Neuronal stem cell (in vitro differentiated cells): ENCODE results near the gene DNAJC9.
A peak's percentile ranks its signal among the peaks of the same experiment; 100 is the strongest.
"Not testable (repeated sequence)": the region's sequence is repeated elsewhere in the genome, so short reads cannot be mapped to it uniquely, and the experiment has no call there.

Source experiments
- DNase-seq: peaks from one replicate; pipeline ENCODE4 v3.0.0-alpha.2; 2013; ENCODE audit warnings: low spot score
- H2AFZ ChIP-seq: one replicate; pipeline ENCODE4 v1.6.1; 2013; ENCODE audit warnings: mild to moderate bottlenecking, low read length, inconsistent platforms
- H2AK5ac ChIP-seq: 2 replicates; pipeline ENCODE4 v1.6.1; 2013; ENCODE audit warnings: low read depth, mild to moderate bottlenecking, inconsistent platforms, low read length, moderate library complexity, mixed read lengths
- H2BK120ac ChIP-seq: 2 replicates; pipeline ENCODE4 v1.6.1; 2013; ENCODE audit warnings: low read depth, mild to moderate bottlenecking, inconsistent platforms, low read length, moderate library complexity, mixed read lengths
- H2BK12ac ChIP-seq: one replicate; pipeline ENCODE4 v1.6.1; 2013; ENCODE audit warnings: low read length, inconsistent platforms
- H2BK15ac ChIP-seq: 2 replicates; pipeline ENCODE4 v1.6.1; 2013; ENCODE audit warnings: mild to moderate bottlenecking, low read length, inconsistent platforms, mixed read lengths
- H2BK5ac ChIP-seq: one replicate; pipeline ENCODE4 v1.6.1; 2013; ENCODE audit warnings: inconsistent platforms, mild to moderate bottlenecking, low read length, moderate library complexity
- H3K14ac ChIP-seq: one replicate; pipeline ENCODE4 v1.6.1; 2013; ENCODE audit warnings: low read length, inconsistent platforms
- H3K18ac ChIP-seq: 2 replicates; pipeline ENCODE4 v1.6.1; 2013; ENCODE audit warnings: low read length, inconsistent platforms
- H3K23ac ChIP-seq: 2 replicates; pipeline ENCODE4 v1.6.1; 2013; ENCODE audit warnings: low read depth, mild to moderate bottlenecking, mixed read lengths, low read length, inconsistent platforms; ENCODE audit not compliant: poor library complexity
- H3K27ac ChIP-seq: replicated peaks from 3 replicates; pipeline ENCODE4 v1.5.1; 2013; ENCODE audit warnings: low read length, inconsistent platforms
- H3K27me3 ChIP-seq, 3 experiments: 2 replicates each; pipeline ENCODE4 v1.6.1; 2013; ENCODE audit warnings: low read length in 3 of 3, mild to moderate bottlenecking in 2 of 3, inconsistent platforms in 1 of 3, low read depth in 1 of 3, mixed read lengths in 1 of 3, moderate library complexity in 1 of 3; ENCODE audit not compliant: control insufficient read depth in 3 of 3, insufficient read depth in 3 of 3
- H3K36me3 ChIP-seq, 2 donors: replicated peaks in 1 of 2; 2 replicates each; pipeline ENCODE4 v1.6.1; 2013; ENCODE audit warnings: low read length in 2 of 2; ENCODE audit not compliant: control insufficient read depth in 2 of 2, insufficient read depth in 2 of 2
- H3K4ac ChIP-seq: 2 replicates; pipeline ENCODE4 v1.6.1; 2013; ENCODE audit warnings: inconsistent platforms, mild to moderate bottlenecking, low read length, moderate library complexity
- H3K4me1 ChIP-seq, 2 donors: 1 replicate in 1 of 2; 2 replicates in 1 of 2; pipeline ENCODE4 v1.6.1; 2013; ENCODE audit warnings: low read length in 2 of 2, low read depth in 1 of 2; ENCODE audit not compliant: control insufficient read depth in 2 of 2, insufficient read depth in 1 of 2
- H3K4me2 ChIP-seq: one replicate; pipeline ENCODE4 v1.6.1; 2013; ENCODE audit warnings: mild to moderate bottlenecking, low read length, inconsistent platforms; ENCODE audit not compliant: insufficient read depth, poor library complexity, severe bottlenecking
- H3K4me3 ChIP-seq, 2 donors: 2 replicates each; pipeline ENCODE4 v1.5.1; 2013; ENCODE audit warnings: low read length in 2 of 2, mild to moderate bottlenecking in 2 of 2, inconsistent platforms in 1 of 2, moderate library complexity in 1 of 2
- H3K79me1 ChIP-seq: one replicate; pipeline ENCODE4 v1.6.1; 2013; ENCODE audit warnings: low read depth, mild to moderate bottlenecking, inconsistent platforms, low read length, moderate library complexity
- H3K9ac ChIP-seq: one replicate; pipeline ENCODE4 v1.6.1; 2013; ENCODE audit warnings: mild to moderate bottlenecking, low read depth, low read length, inconsistent platforms; ENCODE audit not compliant: poor library complexity
- H3K9me3 ChIP-seq, 2 donors: replicated peaks in 1 of 2; 2 replicates each; pipeline versions ENCODE3 to v1.6.1; 2013; ENCODE audit warnings: low read length in 2 of 2, mild to moderate bottlenecking in 2 of 2, inconsistent platforms in 1 of 2, low read depth in 1 of 2, mixed read lengths in 1 of 2, moderate library complexity in 1 of 2; ENCODE audit not compliant: control insufficient read depth in 2 of 2, insufficient read depth in 1 of 2
- H4K8ac ChIP-seq: one replicate; pipeline ENCODE4 v1.6.1; 2013; ENCODE audit warnings: low read depth, mild to moderate bottlenecking, inconsistent platforms, low read length, moderate library complexity
- H4K91ac ChIP-seq: one replicate; pipeline ENCODE4 v1.6.1; 2013; ENCODE audit warnings: low read length, low read depth, mild to moderate bottlenecking, inconsistent platforms; ENCODE audit not compliant: poor library complexity
- WGBS, 2 donors: extraction: QIAGEN DNeasy Blood & Tissue Kit; methylation state at CpG; one replicate each; pipeline ENCODE4 v1.1.7; 2013; ENCODE audit warnings: missing lambda C conversion rate in 2 of 2, mixed read lengths in 1 of 2; ENCODE audit not compliant: insufficient read length in 2 of 2, insufficient replicate concordance in 1 of 2; ENCODE audit errors: extremely low coverage in 2 of 2; 5-methylcytosine and 5-hydroxymethylcytosine counted together

DNAJC9 gene

DNA sequence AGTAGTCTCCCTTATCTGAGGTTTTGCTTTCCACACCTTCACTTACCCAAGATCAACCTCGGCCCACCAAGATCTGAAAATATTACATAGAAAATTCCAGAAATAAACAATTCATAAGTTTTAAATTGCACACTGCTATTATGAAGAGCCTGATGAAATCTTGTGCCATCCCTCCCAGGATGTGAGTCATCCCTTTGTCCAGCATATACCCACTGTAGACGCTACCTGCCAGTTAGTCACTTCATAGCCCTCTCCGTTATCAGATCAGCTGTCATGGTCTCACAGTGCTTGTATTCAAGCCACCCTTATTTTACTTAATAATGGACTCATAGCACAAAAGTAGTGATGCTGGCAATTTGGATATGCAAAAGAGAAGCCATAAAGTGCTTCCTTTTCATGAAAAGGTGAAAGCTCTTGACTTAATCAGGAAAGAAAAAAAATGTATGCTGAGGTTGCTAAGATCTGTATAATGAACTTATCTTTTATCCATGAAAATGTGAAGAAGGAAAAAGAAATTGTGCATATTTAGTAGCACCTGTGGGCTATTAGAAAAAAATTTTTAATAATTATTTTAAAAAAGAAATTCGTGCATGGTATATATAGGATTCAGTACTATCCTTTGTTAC lies 15.2 kb upstream of the DNAJC9 start:
- DNase-seq = no peak
- H3K4me2 ChIP-seq = no peak overlapping the region

DNA sequence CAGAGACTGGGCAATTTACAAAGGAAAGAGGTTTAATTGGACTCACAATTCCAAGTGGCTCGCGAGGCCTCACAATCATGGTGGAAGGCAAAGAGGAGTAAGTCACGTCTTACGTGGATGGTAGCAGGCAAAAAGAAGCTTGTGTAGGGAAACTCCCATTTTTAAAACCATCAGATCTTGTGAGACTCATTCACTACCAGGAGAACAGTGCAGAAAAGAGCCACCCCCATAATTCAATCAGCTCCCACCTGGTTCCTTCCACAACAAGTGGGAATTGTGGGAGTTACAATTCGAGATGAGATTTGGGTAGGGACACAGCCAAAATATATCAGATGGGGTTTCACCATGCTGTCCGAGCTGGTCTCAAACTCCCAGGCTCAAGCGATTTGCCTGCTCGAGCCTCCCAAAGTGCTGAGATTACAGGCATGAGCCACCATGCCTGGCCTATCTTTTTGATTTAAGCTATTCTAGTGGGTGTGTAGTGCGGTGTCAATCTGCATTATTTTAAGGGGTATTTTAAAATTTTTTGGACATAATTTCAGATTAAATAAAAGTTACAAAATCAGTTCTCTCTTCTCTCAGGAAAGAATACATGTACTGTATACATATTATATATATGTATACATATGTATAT lies 14.4 kb upstream of the DNAJC9 start:
- Histone ChIP-seq H2BK12ac (no peak overlapping the region), H4K91ac (no peak overlapping the region), H2BK15ac (no peak overlapping the region), H3K4me2 (no peak overlapping the region), H3K4ac (no peak overlapping the region), H3K36me3 (no peaks in the 10 kb centered on the region), H2AK5ac (no peak overlapping the region), H3K4me1 (no peaks in the 10 kb centered on the region), H3K9me3 (no peaks in the 10 kb centered on the region), H3K18ac (no peak overlapping the region), H2BK120ac (no peak overlapping the region), H3K27me3 (no peaks in the 10 kb centered on the region), H3K9ac (no peak overlapping the region), H4K8ac (no peak overlapping the region), H3K23ac (no peak overlapping the region), H3K27ac (no peak overlapping the region), H2AFZ (no peak overlapping the region), H3K14ac (no peak overlapping the region), H3K79me1 (no peaks in the 10 kb centered on the region), H2BK5ac (no peak overlapping the region), H3K4me3 (no peak overlapping the region)
- no CpG with 5 or more reads among the region's 9 CpGs for WGBS, 2 donors
- no peak for DNase-seq

More for the DNA sequence above, 15.2 kb upstream of the DNAJC9 start:
- no peak overlapping the region for H2AK5ac ChIP-seq
- WGBS, 2 donors = no CpG with 5 or more reads among the region's 4 CpGs
- H3K9ac ChIP-seq = no peak overlapping the region
- no peak overlapping the region for H2AFZ ChIP-seq
- no peak overlapping the region for H2BK12ac ChIP-seq
- no peak overlapping the region for H3K27ac ChIP-seq
- no peaks in the 10 kb centered on the region for H3K27me3 ChIP-seq
- no peaks in the 10 kb centered on the region for H3K9me3 ChIP-seq
- no peak overlapping the region for H2BK15ac ChIP-seq
- no peak overlapping the region for H3K18ac ChIP-seq
- no peak overlapping the region for H4K91ac ChIP-seq
- no peaks in the 10 kb centered on the region for H3K36me3 ChIP-seq
- H3K4ac ChIP-seq = no peak overlapping the region
- H3K14ac ChIP-seq = no peak overlapping the region
- no peak overlapping the region for H2BK120ac ChIP-seq
- H3K23ac ChIP-seq = no peak overlapping the region
- H3K4me1 ChIP-seq = no peaks in the 10 kb centered on the region
- H3K79me1 ChIP-seq = no peaks in the 10 kb centered on the region
- H3K4me3 ChIP-seq = no peak overlapping the region
- H2BK5ac ChIP-seq = no peak overlapping the region
- H4K8ac ChIP-seq = no peak overlapping the region

DNA sequence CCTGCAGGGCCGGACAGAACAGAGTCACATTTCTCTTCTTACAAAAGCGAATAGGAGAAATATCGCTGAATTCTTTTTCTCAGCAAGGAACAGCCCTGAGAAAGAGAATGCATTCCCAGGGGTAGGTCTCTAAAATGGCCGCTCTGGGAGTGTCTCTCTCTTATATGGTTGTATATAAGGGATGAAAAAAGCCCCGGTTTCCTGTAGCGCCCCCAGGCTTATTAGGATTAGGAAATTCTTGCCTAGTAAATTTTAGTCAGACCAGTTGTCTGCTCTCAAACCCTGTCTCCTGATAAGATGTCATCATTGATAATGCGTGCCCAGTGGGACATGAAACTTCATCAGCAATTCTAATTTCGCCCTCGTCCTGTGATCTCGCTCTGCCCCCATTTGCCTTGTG lies 11.6 kb upstream of the DNAJC9 start:
- not testable (repeated sequence) for H3K9ac ChIP-seq, H3K27ac ChIP-seq, H2AFZ ChIP-seq, DNase-seq, H3K79me1 ChIP-seq, H3K9me3 ChIP-seq, H3K23ac ChIP-seq, H2BK12ac ChIP-seq, H2BK120ac ChIP-seq, H2AK5ac ChIP-seq, H3K14ac ChIP-seq, H3K4me2 ChIP-seq, H4K91ac ChIP-seq, H4K8ac ChIP-seq, H3K4ac ChIP-seq, H3K4me1 ChIP-seq, H3K18ac ChIP-seq, H3K36me3 ChIP-seq, H3K27me3 ChIP-seq, H2BK5ac ChIP-seq, H3K4me3 ChIP-seq, H2BK15ac ChIP-seq
- no CpG with 5 or more reads among the region's 10 CpGs for WGBS, 2 donors

DNA sequence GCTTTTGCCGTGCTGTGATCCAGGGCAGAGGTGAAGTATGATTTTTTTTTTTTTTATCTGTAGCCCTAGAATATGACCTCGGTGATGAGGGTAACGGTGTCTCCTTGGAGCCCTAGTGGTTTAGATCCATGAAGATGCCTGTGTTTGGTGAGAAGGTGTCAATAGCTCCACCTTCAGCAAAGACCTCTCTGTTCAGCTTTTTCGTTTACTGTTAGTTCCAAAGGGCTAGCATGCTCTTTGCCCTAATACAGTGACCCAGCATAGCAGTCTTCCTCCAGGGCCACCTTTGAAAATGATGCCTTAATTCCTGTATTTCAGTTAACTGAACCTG lies 6.1 kb upstream of the DNAJC9 start:
- Histone ChIP-seq H3K14ac (no peak overlapping the region), H3K4ac (no peak overlapping the region), H3K4me2 (peak overlapping the region; percentile 62), H2BK15ac (no peak overlapping the region), H3K4me1 (peaks cover 5 to 11% of the 10 kb centered on the region in 2 donors), H3K23ac (no peak overlapping the region), H3K27ac (no peak overlapping the region), H3K27me3 (no peaks in the 10 kb centered on the region), H2AK5ac (no peak overlapping the region), H3K18ac (no peak overlapping the region), H3K9me3 (no peaks in the 10 kb centered on the region), H2AFZ (peak overlapping the region; percentile 86), H3K79me1 (peaks cover 2% of the 10 kb centered on the region), H4K91ac (no peak overlapping the region), H4K8ac (no peak overlapping the region), H3K36me3 (peaks cover 9 to 41% of the 10 kb centered on the region in 2 donors), H2BK5ac (no peak overlapping the region), H3K9ac (no peak overlapping the region), H2BK12ac (no peak overlapping the region), H3K4me3 (peak overlapping the region; percentile 80 to 84), H2BK120ac (no peak overlapping the region)
- DNase-seq = no peak
- WGBS, 2 donors = no CpG with 5 or more reads among the region's 4 CpGs
